Stimulated activated CD4-positive, alpha-beta T cell treated with anti-CD3 and anti-CD28 coated beads, Interleukin-12 subunit alpha, Interleukin-12 subunit beta, amount 100 ng/mL, for 4 hours (primary cell): Measurements from ENCODE around the gene TMEM134.
A peak's percentile ranks its signal among the peaks of the same experiment; 100 is the strongest.
"Not testable (repeated sequence)": the region's sequence is repeated elsewhere in the genome, so short reads cannot be mapped to it uniquely, and the experiment has no call there.

ENCODE experiments used
- DNase-seq: peaks from one replicate; pipeline ENCODE4 v3.0.0-alpha.2; 2020

Gene TMEM134, protein sequence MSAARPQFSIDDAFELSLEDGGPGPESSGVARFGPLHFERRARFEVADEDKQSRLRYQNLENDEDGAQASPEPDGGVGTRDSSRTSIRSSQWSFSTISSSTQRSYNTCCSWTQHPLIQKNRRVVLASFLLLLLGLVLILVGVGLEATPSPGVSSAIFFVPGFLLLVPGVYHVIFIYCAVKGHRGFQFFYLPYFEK

DNA sequence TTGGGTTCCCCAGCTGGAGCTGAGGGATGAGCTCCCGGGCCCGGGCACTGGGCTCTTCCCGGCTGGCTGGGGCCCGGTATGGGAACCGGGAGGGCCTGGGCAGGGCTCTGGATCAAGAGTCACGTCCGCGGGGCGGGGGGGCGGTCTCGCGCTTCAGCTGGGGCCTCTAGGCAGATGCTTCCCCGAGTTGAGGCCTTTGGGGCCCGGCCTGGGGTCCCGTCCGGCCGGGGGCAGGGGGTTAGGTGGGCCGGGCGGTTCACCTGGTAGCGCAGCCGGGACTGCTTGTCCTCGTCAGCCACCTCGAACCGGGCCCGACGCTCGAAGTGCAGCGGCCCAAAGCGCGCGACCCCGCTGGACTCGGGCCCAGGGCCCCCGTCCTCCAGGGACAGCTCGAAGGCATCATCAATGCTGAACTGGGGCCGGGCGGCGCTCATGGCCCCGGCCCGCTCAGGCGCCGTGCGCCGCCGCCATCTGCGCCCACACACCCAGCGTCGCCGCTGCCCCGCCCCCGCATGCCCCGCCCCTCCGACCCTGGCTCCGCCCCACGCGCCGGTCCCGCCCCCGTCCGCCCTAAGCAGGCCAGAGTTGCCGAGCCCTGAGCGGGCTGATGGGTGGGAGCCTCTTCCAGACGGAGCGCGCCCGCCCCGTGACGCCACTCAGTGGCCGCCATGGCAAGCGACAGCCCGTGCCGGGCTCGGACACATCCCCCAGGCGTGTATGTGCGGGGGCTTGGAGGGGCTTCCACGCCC, at the start of gene TMEM134:
TMEM134 (minus strand) TSS at position 493 of the 749 bp plus-strand sequence; CDS start at position 434, 59 bp downstream.
- peak; percentile 95 for DNase-seq

DNA sequence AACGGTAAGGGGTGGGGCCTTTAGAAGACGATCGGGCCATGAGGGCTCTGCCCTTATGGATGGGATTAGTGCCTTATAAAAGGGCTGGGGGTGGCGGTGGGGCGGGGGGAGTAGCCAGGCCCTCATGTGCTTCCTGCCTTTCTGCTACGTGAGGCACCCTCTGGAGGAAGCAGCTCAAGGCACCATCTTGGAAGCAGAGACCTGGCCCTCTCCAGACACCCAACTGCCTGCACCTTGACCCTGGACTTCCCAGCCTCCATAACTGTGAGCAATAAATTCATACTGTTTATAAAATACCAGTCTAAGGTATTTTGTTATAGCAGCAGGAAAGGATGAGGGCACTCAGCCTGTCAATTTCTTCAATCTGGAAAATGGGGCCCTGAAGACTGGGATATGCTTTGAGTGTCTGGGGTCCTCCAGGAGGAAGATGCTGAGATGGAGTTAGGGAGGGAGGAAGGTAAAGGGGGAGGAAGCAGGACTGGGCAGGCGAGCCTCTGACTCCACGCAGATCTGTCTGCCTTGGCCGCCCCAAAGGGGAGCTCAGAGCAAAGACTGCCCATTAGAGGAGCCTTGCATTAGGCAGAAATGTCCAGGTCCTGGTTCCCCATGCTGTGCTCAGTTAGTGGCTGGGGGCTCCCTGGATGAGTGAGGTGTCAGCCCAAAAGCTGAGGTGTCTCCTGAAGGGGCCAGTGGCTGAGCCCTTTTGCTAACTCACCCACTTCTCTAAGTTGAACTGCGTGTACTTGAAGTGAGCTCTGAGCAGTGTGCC, 48.9 kb upstream of the TMEM134 start:
- DNase-seq: no peak

DNA sequence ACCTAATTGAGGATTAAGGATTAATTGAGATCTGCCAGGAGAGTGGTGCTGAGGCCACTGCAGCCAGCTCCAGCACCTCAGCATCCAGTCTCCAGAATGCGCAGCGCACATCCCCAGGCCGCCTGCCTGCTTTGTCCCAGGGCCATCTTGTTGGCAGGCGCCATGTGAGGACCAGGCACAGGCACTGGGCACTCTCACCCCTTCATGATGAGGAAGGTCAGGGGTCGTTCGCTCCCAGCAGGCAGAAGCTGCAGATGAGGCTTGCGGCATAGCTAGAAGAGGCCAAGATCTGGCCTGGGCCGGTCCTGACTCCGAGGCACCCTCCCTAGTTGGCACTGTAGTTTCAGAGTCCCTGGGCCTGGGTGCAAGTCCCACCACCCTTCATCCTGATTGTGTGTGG, 47.8 kb upstream of the TMEM134 start:
- DNase-seq: no peak

DNA sequence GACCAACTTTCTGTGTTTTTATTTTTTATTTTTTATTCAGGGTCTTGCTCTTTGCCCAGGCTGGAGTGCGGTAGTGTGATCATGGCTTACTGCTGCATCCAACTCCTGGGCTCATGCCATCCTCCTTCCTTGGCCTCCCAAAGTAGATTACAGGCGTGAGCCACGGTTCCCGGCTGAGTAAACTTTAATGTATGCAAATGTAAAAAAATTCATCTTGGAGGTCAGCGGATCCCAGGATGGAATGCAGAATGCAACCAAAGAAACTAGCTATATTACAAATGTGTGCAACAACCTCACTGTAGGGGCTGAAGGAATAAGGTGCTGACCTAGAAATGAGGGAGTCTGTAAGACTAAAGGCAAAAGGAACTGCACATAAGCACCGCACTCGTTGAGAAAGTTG, 45.1 kb upstream of the TMEM134 start:
- DNase-seq: no peak

DNA sequence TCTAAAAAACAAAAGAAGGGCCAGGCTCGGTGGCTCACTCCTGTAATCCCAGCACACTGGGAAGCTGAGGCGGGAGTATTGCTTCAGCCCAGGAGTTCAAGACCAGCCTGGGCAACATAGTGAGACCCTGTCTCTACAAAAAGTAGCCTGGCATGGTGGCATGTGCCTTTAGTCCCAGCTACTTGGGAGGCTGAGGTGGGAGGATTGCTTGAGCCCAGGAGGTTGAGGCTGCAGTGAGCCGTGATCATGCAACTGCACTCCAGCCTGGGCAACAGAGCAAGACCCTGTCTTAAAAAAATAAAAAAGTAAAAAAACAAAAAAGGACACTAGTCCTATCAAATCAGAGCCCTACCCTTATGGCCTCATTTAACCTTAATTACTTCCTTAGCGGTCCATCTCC, 42.5 kb upstream of the TMEM134 start:
- not testable (repeated sequence) for DNase-seq

DNA sequence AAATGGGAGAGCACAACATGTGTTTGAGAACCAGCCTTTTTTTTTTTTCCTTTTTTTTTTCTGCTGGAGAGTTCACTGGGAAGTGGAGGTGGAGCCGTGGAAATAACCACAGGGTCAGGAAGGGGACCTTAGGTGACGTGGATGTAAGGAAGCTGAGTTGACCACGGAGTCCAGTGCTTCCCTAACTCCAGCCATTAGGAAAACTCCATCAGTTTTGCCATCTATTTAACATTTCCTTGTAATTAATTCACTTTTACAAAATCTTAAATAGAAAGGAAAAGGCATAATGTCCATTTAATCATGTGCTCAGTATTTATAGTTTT, 40.9 kb upstream of the TMEM134 start:
- no peak for DNase-seq

DNA sequence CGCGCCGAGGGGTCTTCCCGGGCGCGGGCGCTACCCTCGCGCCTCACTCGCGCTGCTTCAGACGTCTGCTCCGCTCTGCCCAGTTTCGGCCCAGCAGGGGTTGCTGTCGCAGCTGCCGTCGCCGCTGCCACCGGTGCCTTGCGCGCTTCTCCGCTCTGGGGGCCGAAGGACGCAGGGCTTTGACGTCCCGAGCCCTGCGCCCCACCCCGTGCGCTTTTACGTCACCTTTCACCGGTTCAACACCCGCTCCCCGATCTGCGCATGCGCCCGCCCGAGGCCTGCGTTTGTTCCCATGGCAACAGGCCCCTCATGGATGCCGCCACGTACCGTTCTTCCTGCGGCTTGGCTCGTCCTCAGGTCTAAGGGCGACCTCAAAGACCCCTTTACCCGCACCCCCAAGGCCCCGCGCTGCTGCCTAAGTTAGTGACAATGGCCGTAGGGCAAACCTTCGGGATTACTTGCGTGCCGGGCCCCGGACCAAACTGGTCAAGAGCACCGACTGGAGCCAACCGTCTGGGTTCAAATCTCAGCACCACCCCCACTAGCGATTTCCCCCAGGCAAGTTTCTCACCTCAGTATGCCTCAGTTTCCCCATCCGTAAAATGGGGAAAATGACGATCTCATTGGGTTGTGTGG, 39.6 kb upstream of the TMEM134 start:
- DNase-seq: peak; percentile 100

DNA sequence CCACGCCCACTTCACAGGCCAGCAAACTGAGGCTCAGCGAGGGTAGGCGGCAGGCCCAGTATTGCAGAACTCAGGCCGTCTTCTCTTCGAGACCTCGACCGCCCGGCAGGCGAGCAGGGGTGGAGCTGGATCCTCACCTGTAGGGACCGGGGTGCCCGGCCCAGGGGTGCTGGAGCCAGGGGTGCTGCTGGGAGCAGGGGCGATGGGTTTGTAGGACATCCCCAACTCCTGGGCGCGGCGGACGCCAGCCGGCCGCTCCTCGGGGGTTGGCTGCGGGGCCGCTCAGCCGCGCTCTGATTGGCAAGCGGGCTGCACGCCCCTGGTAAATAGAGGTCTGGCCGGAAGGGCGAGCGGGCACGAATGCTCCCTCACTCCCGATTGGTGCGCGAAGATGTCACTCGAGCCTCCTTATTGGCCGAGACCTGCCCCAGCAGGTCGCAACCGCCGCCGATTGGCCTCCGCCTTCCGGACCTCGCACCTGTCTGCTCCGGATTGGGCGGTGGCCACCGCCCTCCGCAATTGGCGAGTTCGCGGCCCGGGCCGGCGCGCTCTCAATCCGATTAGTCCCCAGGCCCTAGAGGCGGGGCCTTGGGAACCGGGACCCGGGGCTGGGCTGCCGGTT, 38.9 kb upstream of the TMEM134 start, which contains the start of gene CDK2AP2:
CDK2AP2 (minus strand) TSS at position 299 of the 622 bp plus-strand sequence; CDS start at position 219, 80 bp downstream.
- DNase-seq: peak; percentile 98

DNA sequence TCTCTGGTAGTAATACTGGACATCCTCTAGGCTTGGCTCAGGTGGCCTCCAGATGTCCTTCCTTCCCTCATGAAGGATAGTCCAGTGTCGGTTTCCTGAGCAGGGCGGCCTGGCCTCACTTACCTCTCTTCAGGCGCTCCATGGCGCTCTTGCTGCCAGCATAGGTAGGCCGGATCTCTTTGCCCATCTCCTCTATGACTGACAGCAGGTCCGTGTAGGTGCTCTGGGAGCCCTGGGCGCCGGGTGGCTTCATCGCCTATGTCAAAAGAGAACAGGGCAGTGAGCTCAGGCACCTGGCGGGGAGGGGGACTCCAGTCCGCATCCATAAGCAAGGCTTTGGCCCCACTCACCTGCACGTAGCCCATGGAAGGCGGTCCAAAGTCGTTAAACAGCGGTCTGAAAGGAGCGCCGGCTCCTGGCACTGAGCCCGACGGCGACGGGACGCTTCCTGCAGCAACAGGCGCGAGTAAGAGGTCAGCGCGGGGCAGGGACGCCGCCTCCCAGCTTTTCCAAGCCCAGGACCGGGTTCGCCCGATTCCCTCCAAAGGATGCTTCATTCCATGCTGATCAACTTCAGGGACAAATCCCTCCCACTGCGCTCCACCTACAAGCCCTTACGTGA, 38.3 kb upstream of the TMEM134 start:
- no peak for DNase-seq

DNA sequence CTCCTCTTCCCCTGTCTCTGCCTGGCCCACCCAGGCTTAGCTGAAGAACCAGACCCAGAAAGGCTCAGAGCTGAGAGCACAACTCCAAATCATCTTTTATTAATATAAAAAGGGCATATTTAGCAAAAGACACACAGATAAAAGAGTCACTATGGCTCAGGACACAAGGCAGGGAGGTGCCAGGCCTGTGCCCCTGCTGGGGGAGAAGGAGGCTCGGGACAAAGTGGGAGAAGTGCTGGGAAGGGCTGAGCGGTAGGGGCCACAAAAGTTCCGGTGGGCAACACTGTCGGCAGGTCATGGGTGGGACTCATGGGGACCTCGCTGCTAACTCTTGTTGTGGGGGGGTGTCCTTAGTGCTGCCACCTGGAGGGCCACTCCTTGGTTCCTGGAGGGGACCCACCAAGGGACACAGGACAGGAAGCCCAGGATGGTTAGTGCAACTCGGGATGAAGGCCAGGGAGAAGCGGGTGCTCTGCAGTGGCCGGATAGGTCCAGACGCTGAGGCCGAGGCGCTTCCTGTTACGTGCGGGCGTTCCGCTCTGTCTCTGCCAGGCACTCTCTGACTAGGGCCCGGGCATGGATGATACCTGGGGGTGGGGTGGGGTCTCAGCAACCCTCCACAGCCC, 37.5 kb upstream of the TMEM134 start:
- DNase-seq: no peak

DNA sequence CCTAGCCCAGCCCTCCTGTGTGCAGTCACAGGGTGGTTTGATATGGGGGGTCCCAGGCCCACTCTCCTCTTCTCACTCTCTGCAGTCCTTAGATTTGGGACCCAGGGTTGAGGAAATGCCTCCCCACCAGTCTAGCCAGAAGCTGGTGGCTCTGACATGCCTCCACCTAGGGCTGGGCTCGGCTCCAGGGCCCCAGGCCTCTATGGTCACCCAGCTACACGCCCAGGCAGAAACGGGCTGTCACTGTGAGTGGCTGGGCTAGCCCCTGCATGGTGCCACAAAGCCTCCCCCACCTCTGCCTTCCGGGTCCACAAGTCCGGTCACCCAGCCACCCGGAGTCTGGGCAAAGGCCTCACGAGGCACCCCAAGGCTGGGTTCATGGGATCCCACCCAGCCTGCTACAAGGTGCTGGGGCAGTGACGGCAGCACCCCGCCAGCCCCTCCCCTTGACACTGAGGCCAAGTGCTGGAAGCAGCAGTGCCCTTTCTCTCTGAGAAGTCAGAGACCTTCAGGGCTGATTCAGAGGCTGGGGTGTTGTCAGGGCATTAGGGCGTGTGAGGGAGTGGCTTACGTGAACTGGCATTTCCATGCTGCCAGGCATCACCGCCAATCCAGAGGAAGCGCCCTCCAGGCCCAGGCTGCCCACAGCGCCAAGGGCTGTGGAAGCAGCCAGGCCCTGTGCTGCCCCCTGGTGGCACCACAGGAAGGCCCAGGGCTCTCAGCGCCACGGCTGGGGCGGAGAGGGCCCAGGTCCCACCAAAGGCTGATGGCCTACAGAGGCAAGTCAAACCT, 36.8 kb upstream of the TMEM134 start:
- peak; percentile 87 for DNase-seq

DNA sequence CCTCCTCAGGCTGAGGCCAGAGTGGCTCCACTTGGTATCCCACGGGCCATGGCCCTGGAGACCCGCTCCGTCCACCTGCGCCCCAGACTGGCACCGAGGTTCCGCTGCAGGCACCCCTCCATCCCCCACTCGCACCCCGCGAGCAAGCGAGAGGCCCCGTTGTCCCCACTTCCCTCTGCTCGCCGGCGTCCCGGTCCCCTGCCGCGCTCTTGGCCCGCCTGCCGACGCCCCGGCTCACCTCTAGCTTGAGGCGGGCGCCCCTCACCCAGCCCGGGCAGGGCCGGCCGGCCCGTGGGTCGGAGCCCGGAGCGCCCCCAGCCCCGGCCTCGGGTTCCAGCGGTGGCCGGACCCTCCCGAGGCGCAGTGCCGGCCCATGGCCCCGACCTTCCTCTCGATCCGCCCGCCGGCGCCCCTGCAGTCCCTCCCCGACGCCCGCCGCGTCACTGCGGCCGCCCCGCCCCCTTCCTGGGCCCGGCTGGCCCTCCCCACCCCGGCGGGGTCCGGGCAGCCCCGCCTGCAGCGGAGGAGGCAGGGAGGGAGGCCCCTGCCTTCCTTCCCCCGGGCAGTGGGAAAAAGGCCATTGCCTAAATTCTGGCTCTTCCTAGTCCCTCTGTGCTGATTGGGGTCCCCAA, 36.0 kb upstream of the TMEM134 start, which contains the start of gene PITPNM1:
PITPNM1 (minus strand) TSS at position 414 of the 632 bp plus-strand sequence. CDS start 1,183 bp downstream, outside the sequence.
- DNase-seq: peak; percentile 79

DNA sequence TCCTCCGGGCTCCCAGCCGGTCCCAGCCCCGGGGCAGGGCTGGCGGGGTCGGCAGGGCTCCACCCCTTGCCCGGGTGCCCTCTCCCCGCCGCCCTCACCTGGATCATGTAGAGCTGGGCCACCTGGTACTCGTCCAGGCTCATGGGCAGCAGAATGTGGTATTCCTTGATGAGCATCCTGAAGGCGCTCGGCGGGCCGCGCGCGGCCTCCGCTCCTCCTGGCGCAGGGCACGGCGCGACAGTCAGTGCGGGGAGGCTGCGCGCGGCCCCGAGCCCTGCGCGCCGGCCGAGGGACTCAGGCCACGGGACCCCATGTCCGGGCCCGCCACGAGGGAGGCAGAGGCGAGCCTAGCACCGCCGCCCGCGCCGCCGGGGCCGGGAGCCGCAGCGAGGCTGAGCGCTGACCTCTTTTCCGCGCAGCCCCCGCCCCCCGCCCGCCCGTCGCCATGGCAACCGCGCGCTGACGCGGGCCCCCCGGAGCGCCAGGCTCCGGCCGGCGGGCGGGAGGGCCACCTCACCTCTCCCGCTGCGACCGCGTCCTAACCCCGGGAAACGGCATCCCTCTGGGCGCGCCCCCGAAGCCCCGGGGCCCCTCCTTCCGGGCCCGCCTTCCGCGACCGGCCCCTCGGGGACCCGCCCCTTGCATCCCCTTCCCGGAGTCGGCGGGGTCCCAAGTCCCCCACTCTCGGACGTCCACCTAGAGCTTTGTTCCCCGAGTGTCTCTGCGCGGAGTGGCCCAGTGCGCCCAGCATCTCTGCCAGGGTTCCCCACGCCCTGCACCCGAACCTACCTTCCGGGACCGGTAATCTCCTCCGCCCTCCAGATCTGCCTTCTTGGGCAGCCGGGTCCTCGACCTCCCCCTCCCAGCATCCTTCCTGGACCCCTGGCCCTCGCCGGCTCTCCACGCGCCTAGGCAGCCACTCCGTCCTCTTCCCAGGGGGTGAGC, 35.2 kb upstream of the TMEM134 start:
- peak; percentile 36 for DNase-seq

DNA sequence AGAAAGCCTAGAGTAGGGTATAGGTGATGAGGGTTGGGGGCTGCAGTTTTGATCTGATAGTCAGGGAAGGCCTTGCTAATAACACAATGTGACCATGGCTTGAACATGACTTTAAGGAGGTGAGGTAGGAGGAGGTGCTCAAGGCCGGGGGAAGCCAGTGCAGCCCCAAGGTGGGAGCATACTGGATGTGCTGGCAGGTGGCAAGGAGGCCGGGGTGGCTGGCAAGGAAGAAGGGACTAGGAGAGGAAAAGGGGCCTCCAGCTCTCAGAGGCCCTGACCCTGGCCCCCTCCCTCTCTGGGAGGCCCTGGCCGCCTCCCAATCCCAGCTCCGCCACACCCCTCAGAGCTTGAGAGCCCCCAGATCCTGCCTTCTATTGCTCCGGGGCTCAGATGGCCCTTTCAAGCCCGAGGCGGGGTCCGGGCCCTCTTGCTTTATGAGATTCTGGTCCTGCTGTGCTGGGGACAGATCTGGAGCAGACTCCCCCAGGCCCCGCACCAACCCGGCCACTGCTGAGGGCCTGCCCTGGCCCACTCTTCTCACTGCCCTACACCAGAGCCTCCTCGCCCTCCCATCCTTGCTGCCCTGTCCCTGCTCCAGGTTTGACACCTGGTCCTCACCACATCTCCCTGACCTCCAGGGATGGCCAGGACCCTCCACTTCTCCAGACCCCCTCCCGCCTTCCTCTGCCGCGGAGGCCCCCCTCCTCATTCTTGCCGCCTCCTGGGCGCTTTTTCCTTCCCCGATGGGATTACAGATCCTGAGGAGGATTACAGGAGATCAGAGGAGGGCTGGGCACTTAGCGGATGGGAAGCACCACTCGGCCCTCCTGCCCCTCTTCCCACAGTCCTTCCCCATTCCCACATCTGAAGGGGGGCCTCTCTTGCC, 34.3 kb upstream of the TMEM134 start:
- DNase-seq: no peak

DNA sequence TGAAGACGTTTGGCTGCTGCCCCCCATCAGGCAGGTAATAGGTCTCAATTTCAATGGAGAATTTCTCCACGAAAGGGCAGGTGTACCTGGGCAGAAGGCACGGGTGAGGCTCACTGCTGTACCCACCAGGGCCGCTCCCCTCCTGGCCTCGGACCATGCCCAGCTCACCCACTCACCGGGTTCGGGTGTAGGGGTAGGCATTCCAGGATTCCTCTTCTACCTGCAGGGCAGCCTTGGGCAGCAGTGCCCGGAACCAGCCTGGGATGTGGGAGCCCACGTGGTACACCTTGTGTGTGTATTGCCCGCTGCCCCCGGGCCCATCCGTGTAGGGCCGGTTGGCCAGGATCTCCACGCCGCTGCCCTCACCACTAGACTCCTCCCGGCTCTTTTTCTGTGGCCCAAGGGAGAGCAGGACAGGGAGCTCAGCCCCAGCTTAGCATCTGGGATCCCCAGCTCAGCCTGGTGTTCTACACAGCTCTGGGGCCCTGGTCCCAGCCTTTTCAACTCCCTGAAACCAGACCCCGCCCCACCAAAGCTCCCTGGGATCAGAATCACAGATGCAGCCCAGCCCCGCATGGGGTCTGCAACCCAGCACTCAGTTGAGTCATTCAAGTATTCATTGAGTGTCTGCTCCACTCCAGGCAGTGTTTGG, 33.4 kb upstream of the TMEM134 start:
- no peak for DNase-seq

DNA sequence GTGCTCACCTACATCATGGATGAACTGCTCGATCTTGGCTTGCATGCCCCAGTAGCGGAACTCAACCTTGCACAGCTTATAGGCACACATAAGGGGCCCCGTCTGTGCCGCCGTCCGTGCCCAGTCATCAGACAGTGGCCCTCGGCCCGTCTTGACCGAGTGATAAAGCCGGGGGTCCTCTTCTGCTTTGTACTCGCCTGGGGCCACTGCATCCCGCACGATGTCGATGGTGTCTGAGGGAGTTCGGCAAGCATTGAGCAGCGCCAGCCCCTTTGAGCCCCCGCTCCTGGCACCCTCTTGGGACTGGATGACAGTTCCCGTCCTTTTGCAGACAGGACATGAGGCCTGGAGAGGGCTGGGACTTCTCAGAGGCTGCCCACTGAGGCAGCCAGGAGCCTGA, 32.8 kb upstream of the TMEM134 start:
- no peak for DNase-seq
